HepG2 (cell line): Measurements from ENCODE around the gene GRHPR. TPM values are rescaled to one million over a fixed set of nuclear protein-coding genes. Genes with fewer than 3 reads are reported as not detected.

ENCODE experiments used
- AKNA ChIP-seq: sonication (generic); formaldehyde crosslinking; IDR thresholded peaks from 2 replicates; pipeline ENCODE4 v1.4.0; 2020; ENCODE audit warnings: missing genetic modification reagents, borderline replicate concordance
- ATF1 ChIP-seq: IDR thresholded peaks from 2 replicates; pipeline ENCODE4 v1.6.1; 2016; ENCODE audit warnings: mild to moderate bottlenecking, control low read depth
- E2F2 ChIP-seq: sonication (generic); formaldehyde crosslinking; IDR thresholded peaks from 2 replicates; pipeline ENCODE4 v1.4.0; 2020; ENCODE audit warnings: missing genetic modification reagents, borderline replicate concordance
- ELF4 ChIP-seq: sonication (generic); formaldehyde crosslinking; IDR thresholded peaks from 2 replicates; pipeline ENCODE4 v1.5.0; 2020; ENCODE audit warnings: missing genetic modification reagents, mild to moderate bottlenecking, moderate library complexity, borderline replicate concordance
- ETS1 ChIP-seq: sonication (generic); formaldehyde crosslinking; IDR thresholded peaks from 2 replicates; pipeline ENCODE4 v1.4.0; 2020; ENCODE audit warnings: missing genetic modification reagents
- GZF1 ChIP-seq: sonication (generic); formaldehyde crosslinking; IDR thresholded peaks from 2 replicates; pipeline ENCODE4 v1.5.1; 2020; ENCODE audit warnings: mild to moderate bottlenecking, missing genetic modification reagents
- NFAT5 ChIP-seq: sonication (generic); formaldehyde crosslinking; IDR thresholded peaks from 2 replicates; pipeline ENCODE4 v1.4.0; 2020; ENCODE audit warnings: missing genetic modification reagents
- NRL ChIP-seq: sonication (generic); formaldehyde crosslinking; IDR thresholded peaks from 2 replicates; pipeline ENCODE4 v1.5.0; 2020; ENCODE audit warnings: missing genetic modification reagents, mild to moderate bottlenecking, moderate library complexity, borderline replicate concordance
- RBM39 ChIP-seq: fragments of 200-400 bp; formaldehyde crosslinking; IDR thresholded peaks from one replicate; pipeline ENCODE4 v1.6.1; 2018; ENCODE audit warnings: antibody characterized with exemption, mild to moderate bottlenecking, low read depth, low read length; ENCODE audit not compliant: poor library complexity, severe bottlenecking
- RFX1 ChIP-seq: fragments of 450-650 bp; IDR thresholded peaks from 2 replicates; pipeline ENCODE4 v1.6.1; 2017
- SALL1 ChIP-seq: sonication (generic); formaldehyde crosslinking; IDR thresholded peaks from 2 replicates; pipeline ENCODE4 v1.8.0; 2022; ENCODE audit warnings: mild to moderate bottlenecking, missing genetic modification reagents
- SAP130 ChIP-seq: IDR thresholded peaks from 2 replicates; pipeline ENCODE4 v1.6.1; 2016; ENCODE audit warnings: low read depth
- TEAD2 ChIP-seq: sonication (generic); formaldehyde crosslinking; IDR thresholded peaks from 2 replicates; pipeline ENCODE4 v1.9.0; 2021; ENCODE audit warnings: missing genetic modification reagents
- ZNF329 ChIP-seq: sonication (generic); formaldehyde crosslinking; IDR thresholded peaks from 2 replicates; pipeline ENCODE4 v1.9.0; 2021; ENCODE audit warnings: low read depth, mild to moderate bottlenecking, missing genetic modification reagents
- ZNF382 ChIP-seq: sonication (generic); formaldehyde crosslinking; IDR thresholded peaks from 2 replicates; pipeline ENCODE4 v1.5.0; 2020; ENCODE audit warnings: missing genetic modification reagents, mild to moderate bottlenecking, borderline replicate concordance
- ZNF570 ChIP-seq: sonication (generic); formaldehyde crosslinking; IDR thresholded peaks from 2 replicates; pipeline ENCODE4 v1.4.0; 2020; ENCODE audit warnings: mild to moderate bottlenecking, missing genetic modification reagents, borderline replicate concordance
- ZNF780A ChIP-seq: sonication (generic); formaldehyde crosslinking; IDR thresholded peaks from 2 replicates; pipeline ENCODE4 v1.8.0; 2022; ENCODE audit warnings: mild to moderate bottlenecking, missing genetic modification reagents, moderate library complexity
- polyA plus RNA-seq, 8 experiments: library from polyadenylated mRNA; depleted of rRNA in 3 of 8; stranded (reverse) in 7 of 8; unstranded in 1 of 8; fragments of >200 nt; fragmentation: Illumina TruSeq in 4 of 8; extraction: Trizol in 4 of 8; gene quantifications; 2 replicates each; pipeline versions ENCODE4 v1.2.1 to v1.2.3, GENCODE V29; 2011 to 2016; ENCODE audit warnings: low read depth in 4 of 8, missing spikeins in 1 of 8, mixed read lengths in 1 of 8; ENCODE audit not compliant: insufficient read depth in 1 of 8
- total RNA-seq, 5 experiments: library from RNA; depleted of rRNA; stranded (reverse); fragments of >200 nt; fragmentation: Illumina TruSeq; extraction: Trizol; gene quantifications; 2 replicates each; pipeline ENCODE4 v1.2.3, GENCODE V29; 2016; ENCODE audit warnings: low read depth in 1 of 5

Gene GRHPR
- total and polyA plus RNA-seq, 2 of the 13 experiments (the other 11 are each of a cell fraction or from before 2014, with no cell fraction given) = 113 to 115 TPM

GRCh38 chr9:37466037-37466709 is 43.7 kb downstream of the GRHPR start (continued):
- TF ChIP-seq ETS1 (CRISPR knock-in tag) (no peak), ELF4 (CRISPR knock-in tag) (no peak), RFX1 (no peak), ATF1 (CRISPR knock-in tag) (no peak), TEAD2 (CRISPR knock-in tag) (no peak), AKNA (CRISPR knock-in tag) (no peak), ZNF570 (no peak), SALL1 (CRISPR knock-in tag) (peak; percentile 47; the same call in 1 of the 2 replicates), ZNF382 (CRISPR knock-in tag) (no peak), ZNF780A (CRISPR knock-in tag) (no peak), RBM39 (no peak), NFAT5 (no peak), ZNF329 (CRISPR knock-in tag) (no peak), SAP130 (CRISPR knock-in tag) (peak; percentile 22), E2F2 (CRISPR knock-in tag) (no peak), NRL (CRISPR knock-in tag) (peak; percentile 68), GZF1 (CRISPR knock-in tag) (no peak)
